ENCODE data around the gene TMEM89.

TMEM89 gene

GRCh38 chr3:48641396-48641795 lies 19.8 kb upstream of the TMEM89 start:
- DNase-seq = no peak

- no peak for DNase-seq
Observed at GRCh38 chr3:48639944-48640606, 18.5 kb upstream of the TMEM89 start.

GRCh38 chr3:48637305-48637704 lies 15.7 kb upstream of the TMEM89 start:
- DNase-seq = no peak

GRCh38 chr3:48636149-48636655 lies 14.6 kb upstream of the TMEM89 start:
- no peak for DNase-seq

- peak; percentile 93 to 94 for DNase-seq
Observed at GRCh38 chr3:48635222-48636021, 13.9 kb upstream of the TMEM89 start, which contains the start of gene SLC26A6. TSS of gene SLC26A6 (minus strand) at chr3:48635461. CDS start at chr3:48635393, 68 bp downstream.

- DNase-seq = peak; percentile 49 to 54
Observed at GRCh38 chr3:48634661-48635221, 13.2 kb upstream of the TMEM89 start.

- no peak for DNase-seq
Observed at GRCh38 chr3:48633743-48634142, 12.2 kb upstream of the TMEM89 start.

- no peak for DNase-seq
Observed at GRCh38 chr3:48633256-48633655, 11.7 kb upstream of the TMEM89 start.

GRCh38 chr3:48631516-48632448 lies 10.2 kb upstream of the TMEM89 start:
- DNase-seq = no peak

GRCh38 chr3:48630833-48631232 lies 9.3 kb upstream of the TMEM89 start:
- no peak for DNase-seq

GRCh38 chr3:48630407-48630806 lies 8.8 kb upstream of the TMEM89 start:
- DNase-seq = no peak

- no peak for DNase-seq
Observed at GRCh38 chr3:48629894-48630293, 8.3 kb upstream of the TMEM89 start.

GRCh38 chr3:48628277-48629017 lies 6.9 kb upstream of the TMEM89 start:
- no peak for DNase-seq

- DNase-seq = no peak
Observed at GRCh38 chr3:48625600-48625999, 4.0 kb upstream of the TMEM89 start.

- DNase-seq = no peak
Observed at GRCh38 chr3:48624767-48625166, 3.2 kb upstream of the TMEM89 start.

GRCh38 chr3:48623851-48624547 lies 2.4 kb upstream of the TMEM89 start:
- DNase-seq = no peak

GRCh38 chr3:48619541-48620524 lies 1.7 kb downstream of the TMEM89 start:
- DNase-seq = no peak

GRCh38 chr3:48617559-48617958 lies 4.0 kb downstream of the TMEM89 start:
- no peak for DNase-seq

GRCh38 chr3:48614044-48614443 lies 7.5 kb downstream of the TMEM89 start:
- peak; percentile 21 to 30 for DNase-seq

- no peak for DNase-seq
Observed at GRCh38 chr3:48612309-48612708, 9.3 kb downstream of the TMEM89 start.

Data from Kasumi-1 (cell line).